ENCODE measurements around the gene BCAP31. TPM values are rescaled to one million over a fixed set of nuclear protein-coding genes. Genes with fewer than 3 reads are reported as not detected.

Gene BCAP31
- total RNA-seq = 100 to 1,000 TPM; 139 TPM

GRCh38 chrX:153724252-153725038 lies at the start of gene BCAP31, which contains the start of gene ABCD1:
Gene BCAP31, minus strand, starts transcription at chrX:153724387. Its CDS starts 1,143 bp downstream, at chrX:153723244.
Gene ABCD1, plus strand, starts transcription at chrX:153724856. Its CDS starts 411 bp downstream, at chrX:153725267.

GRCh38 chrX:153763989-153764755 lies 40.0 kb upstream of the BCAP31 start, which contains the start of gene PLXNB3:
Gene PLXNB3, plus strand, starts transcription at chrX:153764249. Its CDS starts 1,287 bp downstream, at chrX:153765536.

DNA sequence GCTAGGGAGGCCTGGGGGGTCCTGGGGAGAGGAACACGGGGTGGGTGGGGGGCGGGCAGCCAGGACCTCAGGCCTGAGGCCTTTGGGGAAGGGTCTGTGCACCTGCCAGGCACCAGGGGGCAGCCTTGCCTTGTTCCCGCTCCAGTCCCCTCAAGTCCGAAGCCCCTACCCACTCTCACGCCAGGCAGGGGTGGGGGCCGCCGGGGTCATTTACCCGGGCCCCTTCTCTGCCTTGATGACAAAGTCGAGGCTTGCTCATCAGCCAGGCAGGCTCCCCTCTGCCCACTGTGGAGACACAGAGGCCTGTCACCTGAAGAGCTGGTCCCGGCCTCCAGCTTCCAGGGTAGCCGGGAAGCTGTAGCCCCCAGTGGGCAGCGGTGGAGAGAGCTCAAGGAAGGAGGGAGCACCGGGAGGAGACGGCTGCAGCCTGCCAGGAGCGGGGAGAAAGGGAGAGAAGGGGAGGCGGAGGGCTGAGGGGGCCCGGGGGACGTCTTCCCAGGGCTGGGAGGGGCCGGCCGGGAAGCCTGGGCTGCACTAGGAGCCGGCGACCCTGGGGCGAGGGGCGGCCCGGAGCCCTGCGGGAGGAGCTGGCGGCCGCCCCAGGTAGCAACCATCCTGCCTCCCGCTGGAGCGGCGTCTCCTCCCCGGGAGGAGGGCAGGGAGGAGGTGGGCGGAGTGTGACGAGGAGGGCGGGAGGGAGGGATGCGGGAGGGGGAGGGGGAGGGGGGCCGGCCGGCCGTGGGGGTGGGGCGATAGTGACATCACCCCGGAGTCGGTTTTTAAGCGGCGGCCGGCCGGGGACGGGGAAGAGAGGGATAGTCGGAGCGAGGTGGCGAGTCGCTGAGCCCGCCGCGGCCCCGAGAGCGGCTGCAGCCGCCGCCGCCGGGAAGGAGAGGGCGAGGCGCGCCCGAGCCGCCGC lies 36.8 kb downstream of the BCAP31 start, which contains the start of gene SLC6A8:
SLC6A8 (plus strand) TSS at position 806 of the 919 bp plus-strand sequence. CDS start 649 bp downstream, outside the sequence.

DNA sequence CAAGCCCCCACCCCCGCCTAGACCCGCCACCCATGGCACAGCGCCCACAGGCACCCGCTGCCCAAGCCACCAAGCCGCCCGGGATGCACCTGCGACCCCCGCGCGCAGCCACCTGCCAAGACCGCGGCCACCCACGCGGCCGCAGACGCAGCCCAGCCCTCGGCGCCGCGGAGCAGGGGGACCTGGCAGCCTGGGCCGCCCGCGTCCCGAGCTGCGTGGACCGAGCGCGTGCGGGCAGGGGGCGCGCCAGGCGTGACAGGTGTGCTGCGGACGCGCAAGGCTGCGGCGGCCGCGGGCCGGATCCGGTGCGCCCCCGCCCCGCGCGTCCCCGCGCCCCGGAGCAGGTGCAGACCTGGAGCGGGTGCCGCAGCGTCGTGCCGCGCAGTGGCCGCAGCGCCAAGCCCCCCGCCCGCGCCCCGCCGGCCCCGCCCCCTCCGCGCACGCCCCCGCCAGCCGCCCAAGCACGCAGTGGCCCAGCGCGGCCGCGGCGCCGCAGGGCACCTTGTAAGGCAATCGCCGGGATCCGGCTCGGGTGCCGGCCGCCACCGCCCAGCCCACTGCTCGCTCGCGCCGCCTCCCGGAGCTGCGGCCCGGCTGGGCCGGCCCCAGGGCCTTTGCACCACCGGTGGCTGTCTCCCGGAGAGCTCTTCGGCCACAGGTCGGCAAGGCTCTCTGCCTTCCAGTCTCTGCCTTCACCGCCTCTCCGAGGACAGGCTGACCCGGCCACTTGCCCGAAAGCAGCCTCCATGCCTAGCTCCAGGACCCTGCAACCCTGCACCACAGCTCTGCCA lies 50.6 kb downstream of the BCAP31 start, which contains the start of gene PNCK:
PNCK (minus strand) TSS at position 386 of the 791 bp plus-strand sequence. CDS start 737 bp downstream, outside the sequence.

Other genes starting within 250 kb of the BCAP31 start
- under 1 TPM in 1 of 2 experiments, not detected in 1; 0.17 TPM for gene BGN, start 229.4 kb downstream of the BCAP31 start, total RNA-seq
- gene ATP2B3, start 206.7 kb downstream of the BCAP31 start, total RNA-seq = under 1 TPM in 1 of 2 experiments, not detected in 1; 0.05 TPM
- gene CCNQ, start 125.2 kb downstream of the BCAP31 start, total RNA-seq = 10 to 100 TPM; 22.9 to 23.6 TPM
- gene DUSP9, start 77.2 kb downstream of the BCAP31 start, total RNA-seq = not detected
- under 1 TPM; 0.43 to 0.87 TPM for gene PNCK, start 50.6 kb downstream of the BCAP31 start, total RNA-seq
- 1 to 10 TPM; 1.4 to 1.5 TPM for gene SLC6A8, start 36.5 kb downstream of the BCAP31 start, total RNA-seq
- 10 to 100 TPM; 13.2 to 13.8 TPM for gene ABCD1, start 469 bp upstream of the BCAP31 start, total RNA-seq
- under 1 TPM; 0.05 to 0.55 TPM for gene PLXNB3, start 39.9 kb upstream of the BCAP31 start, total RNA-seq
- gene SRPK3, start 56.7 kb upstream of the BCAP31 start, total RNA-seq = not detected
- gene IDH3G, start 70.0 kb upstream of the BCAP31 start, total RNA-seq = 10 to 100 TPM; 61.1 to 63.0 TPM
- 100 to 1,000 TPM; 227 to 246 TPM for gene SSR4, start 70.3 kb upstream of the BCAP31 start, total RNA-seq
- 1 to 10 TPM; 1.1 to 1.5 TPM for gene PDZD4, start 106.2 kb upstream of the BCAP31 start, total RNA-seq
- gene L1CAM, start 161.8 kb upstream of the BCAP31 start, total RNA-seq = 1 to 10 TPM in 1 of 2 experiments, under 1 TPM in 1; 0.55 to 2.4 TPM
- not detected for gene AVPR2, start 180.3 kb upstream of the BCAP31 start, total RNA-seq
- gene ARHGAP4, start 201.9 kb upstream of the BCAP31 start, total RNA-seq = 100 to 1,000 TPM; 343 to 353 TPM
- 10 to 100 TPM; 70.8 to 79.0 TPM for gene NAA10, start 210.7 kb upstream of the BCAP31 start, total RNA-seq
- 10 to 100 TPM; 27.1 to 28.6 TPM for gene RENBP, start 220.3 kb upstream of the BCAP31 start, total RNA-seq
- gene HCFC1, start 247.4 kb upstream of the BCAP31 start, total RNA-seq = 10 to 100 TPM; 85.2 to 94.5 TPM
- gene TMEM187, start 248.4 kb upstream of the BCAP31 start, total RNA-seq = 10 to 100 TPM; 10.5 to 10.7 TPM